CD14-positive monocyte (primary cell): Measurements from ENCODE around the gene CENPP. TPM values are rescaled to one million over a fixed set of nuclear protein-coding genes. Genes with fewer than 3 reads are reported as not detected.

Experiments
- DNase-seq, 3 donors: peaks; one replicate each; pipeline ENCODE4 v3.0.0-alpha.2; 2011 to 2022
- H2AFZ ChIP-seq: 2 replicates; pipeline ENCODE4 v1.6.0; 2012; ENCODE audit warnings: mild to moderate bottlenecking, low read depth, low read length, inconsistent platforms; ENCODE audit not compliant: insufficient read depth, poor library complexity, severe bottlenecking
- H3K27ac ChIP-seq, 2 donors: 1 replicate in 1 of 2; 2 replicates in 1 of 2; pipeline ENCODE4 v1.5.1; 2012 to 2013; ENCODE audit warnings: low read length in 2 of 2, control low read depth in 1 of 2, inconsistent platforms in 1 of 2, low read depth in 1 of 2, mild to moderate bottlenecking in 1 of 2
- H3K27me3 ChIP-seq, 2 donors: one replicate each; pipeline versions ENCODE4 v1.6.0 to v1.6.1; 2011 to 2013; ENCODE audit warnings: low read length in 2 of 2; ENCODE audit not compliant: control insufficient read depth in 2 of 2, insufficient read depth in 2 of 2
- H3K36me3 ChIP-seq, 2 donors: replicated peaks in 1 of 2; 1 replicate in 1 of 2; 2 replicates in 1 of 2; pipeline versions ENCODE4 v1.5.1 to v1.6.1; 2012 to 2013; ENCODE audit warnings: low read length in 2 of 2, control low read depth in 1 of 2, inconsistent platforms in 1 of 2, mild to moderate bottlenecking in 1 of 2; ENCODE audit not compliant: insufficient read depth in 2 of 2, control insufficient read depth in 1 of 2
- H3K4me1 ChIP-seq, 2 donors: 1 replicate in 1 of 2; 2 replicates in 1 of 2; pipeline versions ENCODE4 v1.5.1 to v1.6.1; 2012 to 2013; ENCODE audit warnings: low read length in 2 of 2, control low read depth in 1 of 2, inconsistent platforms in 1 of 2, mild to moderate bottlenecking in 1 of 2, moderate library complexity in 1 of 2; ENCODE audit not compliant: insufficient read depth in 2 of 2, control insufficient read depth in 1 of 2
- H3K4me2 ChIP-seq: replicated peaks from 2 replicates; pipeline ENCODE3; 2012; ENCODE audit warnings: low read length, moderate library complexity, mild to moderate bottlenecking; ENCODE audit not compliant: poor library complexity, severe bottlenecking; ENCODE audit errors: extremely low read depth
- H3K4me3 ChIP-seq, 3 experiments: fragments of 200-600 bp in 1 of 3; sonication (generic) in 1 of 3; replicated peaks in 1 of 3; 1 replicate in 2 of 3; 2 replicates in 1 of 3; pipeline ENCODE4 v1.5.1; 2011 to 2013; ENCODE audit warnings: low read length in 3 of 3, mild to moderate bottlenecking in 3 of 3, control low read depth in 2 of 3, low read depth in 2 of 3, inconsistent platforms in 1 of 3, moderate library complexity in 1 of 3
- H3K79me2 ChIP-seq: 2 replicates; pipeline ENCODE4 v1.6.0; 2012; ENCODE audit warnings: mild to moderate bottlenecking, control low read depth, inconsistent platforms, low read length, moderate library complexity; ENCODE audit not compliant: insufficient read depth
- H3K9ac ChIP-seq: 2 replicates; pipeline ENCODE4 v1.6.0; 2017; ENCODE audit warnings: low read length, mild to moderate bottlenecking; ENCODE audit not compliant: insufficient read depth, poor library complexity, severe bottlenecking
- H3K9me3 ChIP-seq, 2 donors: replicated peaks in 1 of 2; 1 replicate in 1 of 2; 2 replicates in 1 of 2; pipeline versions ENCODE4 v1.5.1 to v1.6.1; 2012 to 2013; ENCODE audit warnings: low read length in 2 of 2, control low read depth in 1 of 2; ENCODE audit not compliant: control insufficient read depth in 1 of 2, insufficient read depth in 1 of 2
- H4K20me1 ChIP-seq: 2 replicates; pipeline ENCODE4 v1.6.0; 2012; ENCODE audit warnings: mild to moderate bottlenecking, low read length, control low read depth, moderate library complexity; ENCODE audit not compliant: insufficient read depth
- H3K27ac Mint-ChIP-seq, 7 donors: one replicate each; pipeline ENCODE4 v1.8.0; 2020; ENCODE audit warnings: mild to moderate bottlenecking in 7 of 7, mixed read lengths in 7 of 7, moderate library complexity in 6 of 7, inconsistent platforms in 2 of 7
- H3K27me3 Mint-ChIP-seq, 3 donors: one replicate each; pipeline ENCODE4 v1.8.0; 2021 to 2022; ENCODE audit warnings: low read depth in 3 of 3, mild to moderate bottlenecking in 3 of 3, mixed read lengths in 3 of 3, moderate library complexity in 3 of 3, inconsistent platforms in 1 of 3
- H3K36me3 Mint-ChIP-seq, 2 donors: one replicate each; pipeline ENCODE4 v1.8.0; 2020; ENCODE audit warnings: mixed read lengths in 2 of 2, inconsistent platforms in 1 of 2, mild to moderate bottlenecking in 1 of 2
- H3K4me1 Mint-ChIP-seq: one replicate; pipeline ENCODE4 v1.8.0; 2020; ENCODE audit warnings: mild to moderate bottlenecking, mixed read lengths
- H3K4me3 Mint-ChIP-seq, 2 donors: one replicate each; pipeline ENCODE4 v1.8.0; 2020; ENCODE audit warnings: mild to moderate bottlenecking in 2 of 2, mixed read lengths in 2 of 2, moderate library complexity in 1 of 2
- H3K9me3 Mint-ChIP-seq, 7 donors: one replicate each; pipeline ENCODE4 v1.8.0; 2020 to 2022; ENCODE audit warnings: mixed read lengths in 7 of 7, mild to moderate bottlenecking in 6 of 7, moderate library complexity in 6 of 7, inconsistent platforms in 2 of 7
- WGBS: methylation state at CpG from one replicate; pipeline ENCODE4 v1.1.5; 2013; ENCODE audit warnings: missing lambda C conversion rate; ENCODE audit not compliant: insufficient coverage; 5-methylcytosine and 5-hydroxymethylcytosine counted together
- intact Hi-C, 2 donors: fragments of 100-400 bp; cut with micrococcal nuclease; formaldehyde crosslinking; loops; one replicate each; pipeline versions ENCODE4 v1.15.0 to v1.15.1; 2023
- polyA plus RNA-seq, 3 donors: library from polyadenylated mRNA; depleted of rRNA in 1 of 3; unstranded in 2 of 3; stranded (reverse) in 1 of 3; fragments of 300-500 nt in 2 of 3; fragments of >200 nt in 1 of 3; fragmentation: Illumina TruSeq in 2 of 3; gene quantifications; 1 replicate in 2 of 3; 2 replicates in 1 of 3; pipeline ENCODE4 v1.2.3, GENCODE V29; 2012 to 2021
- TF ChIP-seq, protein P1 (sequence below): fragments of 200-600 bp; IDR thresholded peaks from one replicate; pipeline ENCODE4 v1.8.0; 2022; ENCODE audit warnings: antibody characterized with exemption, mild to moderate bottlenecking

Gene CENPP
- polyA plus RNA-seq, 3 donors: 0.50 to 1.1 (median 1.1) TPM

DNA sequence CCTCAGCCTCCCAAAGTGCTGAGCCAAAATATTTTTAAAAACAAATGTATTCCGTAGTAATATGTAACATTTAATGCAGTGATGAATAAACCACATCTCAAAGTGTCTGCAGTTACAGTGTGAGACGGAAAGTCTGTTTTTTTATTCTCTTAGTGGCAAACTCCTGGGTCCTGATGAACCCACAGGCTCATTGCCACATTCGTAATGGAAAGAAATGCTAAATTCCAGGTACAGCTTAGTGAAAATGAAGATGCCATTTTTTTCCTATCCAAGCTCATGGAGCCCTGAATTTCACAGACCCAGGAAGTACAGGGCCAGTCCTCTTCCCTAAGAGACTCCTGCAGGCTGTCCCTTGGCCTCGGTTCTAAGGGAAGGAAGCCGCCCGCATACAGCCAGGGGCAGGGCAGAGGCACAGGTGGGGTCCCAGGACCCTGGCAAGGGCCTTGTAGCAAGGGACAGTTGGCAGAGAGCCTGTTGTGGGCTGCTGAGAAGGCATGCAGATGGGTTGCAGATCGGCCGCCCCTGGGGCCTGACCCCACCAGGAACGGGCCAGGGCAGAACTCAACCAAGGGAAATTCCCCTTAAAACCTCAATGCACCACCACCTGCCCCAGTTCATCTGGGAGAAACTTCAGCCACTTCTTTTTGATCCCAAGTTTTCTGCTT lies 308.0 kb downstream of the CENPP start:
- Histone ChIP-seq H3K4me2 (no peak overlapping the region), H3K27ac (no peak overlapping the region), H3K9me3 (no peaks in the 10 kb centered on the region), H3K4me3 (no peak overlapping the region), H3K79me2 (no peaks in the 10 kb centered on the region), H2AFZ (no peak overlapping the region), H4K20me1 (no peaks in the 10 kb centered on the region), H3K4me1 (no peaks in the 10 kb centered on the region), H3K9ac (no peak overlapping the region), H3K27me3 (no peaks in the 10 kb centered on the region), H3K36me3 (peaks cover 63 to 98% of the 10 kb centered on the region in 2 donors)
- Mint-ChIP-seq H3K36me3 (peaks cover 79 to 95% of the 10 kb centered on the region in 2 donors), H3K4me1 (no peaks in the 10 kb centered on the region), H3K9me3 (peaks cover 0 to 6% (median 2%) of the 10 kb centered on the region in 7 donors), H3K27ac (peak overlapping the region in 1 of 7 donors; percentile 33), H3K27me3 (no peaks in the 10 kb centered on the region), H3K4me3 (no peak overlapping the region)
- DNase-seq: no peak
- TF ChIP-seq, protein P1, sequence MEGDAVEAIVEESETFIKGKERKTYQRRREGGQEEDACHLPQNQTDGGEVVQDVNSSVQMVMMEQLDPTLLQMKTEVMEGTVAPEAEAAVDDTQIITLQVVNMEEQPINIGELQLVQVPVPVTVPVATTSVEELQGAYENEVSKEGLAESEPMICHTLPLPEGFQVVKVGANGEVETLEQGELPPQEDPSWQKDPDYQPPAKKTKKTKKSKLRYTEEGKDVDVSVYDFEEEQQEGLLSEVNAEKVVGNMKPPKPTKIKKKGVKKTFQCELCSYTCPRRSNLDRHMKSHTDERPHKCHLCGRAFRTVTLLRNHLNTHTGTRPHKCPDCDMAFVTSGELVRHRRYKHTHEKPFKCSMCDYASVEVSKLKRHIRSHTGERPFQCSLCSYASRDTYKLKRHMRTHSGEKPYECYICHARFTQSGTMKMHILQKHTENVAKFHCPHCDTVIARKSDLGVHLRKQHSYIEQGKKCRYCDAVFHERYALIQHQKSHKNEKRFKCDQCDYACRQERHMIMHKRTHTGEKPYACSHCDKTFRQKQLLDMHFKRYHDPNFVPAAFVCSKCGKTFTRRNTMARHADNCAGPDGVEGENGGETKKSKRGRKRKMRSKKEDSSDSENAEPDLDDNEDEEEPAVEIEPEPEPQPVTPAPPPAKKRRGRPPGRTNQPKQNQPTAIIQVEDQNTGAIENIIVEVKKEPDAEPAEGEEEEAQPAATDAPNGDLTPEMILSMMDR: no peak
- intact Hi-C loops: loop anchor here (2.0 to 10.0 kb wide), 3 partner anchors 309 to 495 kb away; partner anchors contain the start of genes CENPP (in 1 of the 2) and NOL8 (in 1 of the 2)
- 100% methylated on average over 4 of the region's 9 CpGs for WGBS

DNA sequence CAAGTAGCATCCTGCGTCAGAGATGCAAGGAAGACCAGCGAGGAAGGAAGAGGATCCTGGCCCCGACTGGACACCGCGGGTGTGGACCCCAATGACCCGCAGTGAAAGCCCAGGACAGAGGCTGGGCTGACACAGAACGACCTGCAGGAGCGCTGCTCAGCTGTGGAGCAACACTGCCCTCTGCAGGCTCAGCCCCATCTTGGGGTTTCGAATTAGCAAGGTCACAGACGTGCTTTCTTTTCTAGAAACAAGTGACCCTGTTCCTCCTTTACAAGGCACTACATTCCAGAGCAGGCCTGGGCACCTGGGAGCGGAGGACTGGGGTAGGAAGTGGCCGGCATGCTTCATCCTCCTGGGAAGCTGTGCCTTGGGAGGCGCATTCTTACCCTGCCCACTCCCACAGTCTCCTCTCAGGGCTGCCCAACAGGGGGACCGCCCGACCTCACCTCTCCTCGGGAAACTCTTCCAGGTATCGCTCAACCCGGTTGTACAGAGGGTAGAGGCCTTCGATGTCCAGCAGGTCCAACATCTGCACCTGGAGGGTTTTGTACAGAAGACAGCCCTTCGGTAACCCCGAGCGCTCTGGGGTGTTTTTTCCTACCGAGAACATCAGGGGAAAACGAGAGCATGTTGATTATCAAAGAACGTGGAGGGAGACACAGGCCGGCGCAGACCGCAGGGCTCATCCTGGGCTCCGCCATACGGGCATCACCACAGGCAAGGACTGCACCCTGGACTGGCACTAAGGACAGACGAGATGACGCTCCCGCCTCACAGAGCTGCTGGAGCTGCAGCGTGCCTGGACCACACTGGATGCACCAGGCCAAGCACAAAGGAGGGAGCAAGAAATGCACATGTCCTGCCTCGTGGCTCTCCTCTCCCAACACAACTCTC lies 309.2 kb downstream of the CENPP start:
- Histone ChIP-seq H3K4me2 (no peak overlapping the region), H2AFZ (no peak overlapping the region), H3K27me3 (no peaks in the 10 kb centered on the region), H3K27ac (no peak overlapping the region), H3K9me3 (no peaks in the 10 kb centered on the region), H3K36me3 (peaks cover 75 to 98% of the 10 kb centered on the region in 2 donors), H3K79me2 (no peaks in the 10 kb centered on the region), H3K4me1 (no peaks in the 10 kb centered on the region), H3K4me3 (no peak overlapping the region), H3K9ac (no peak overlapping the region), H4K20me1 (no peaks in the 10 kb centered on the region)
- Mint-ChIP-seq H3K4me3 (no peak overlapping the region), H3K4me1 (no peaks in the 10 kb centered on the region), H3K9me3 (peaks cover 0 to 2% (median 0%) of the 10 kb centered on the region in 7 donors), H3K36me3 (peaks cover 80 to 95% of the 10 kb centered on the region in 2 donors), H3K27me3 (no peaks in the 10 kb centered on the region), H3K27ac (peak overlapping the region in 3 of 7 donors; percentile 4 to 18 (median 12))
- peak; percentile 53 to 60 (median 57) for DNase-seq
- TF ChIP-seq, protein P1: peak; percentile 96
- WGBS: 81% methylated on average over 28 of the region's 35 CpGs
- intact Hi-C loops: loop anchor here (2.0 to 10.0 kb wide), 3 partner anchors 310 to 496 kb away; partner anchors contain the start of genes CENPP (in 1 of the 2) and NOL8 (in 1 of the 2)
